NCI-H2171 (cell line): ENCODE data around the gene DEPDC1B.
"Not testable (repeated sequence)": the region's sequence is repeated elsewhere in the genome, so short reads cannot be mapped to it uniquely, and the experiment has no call there.

ENCODE experiments used
- DNase-seq: peaks from one replicate; lab custom pipeline; 2025; lab: John Stamatoyannopoulos, UW

Gene DEPDC1B

DNA sequence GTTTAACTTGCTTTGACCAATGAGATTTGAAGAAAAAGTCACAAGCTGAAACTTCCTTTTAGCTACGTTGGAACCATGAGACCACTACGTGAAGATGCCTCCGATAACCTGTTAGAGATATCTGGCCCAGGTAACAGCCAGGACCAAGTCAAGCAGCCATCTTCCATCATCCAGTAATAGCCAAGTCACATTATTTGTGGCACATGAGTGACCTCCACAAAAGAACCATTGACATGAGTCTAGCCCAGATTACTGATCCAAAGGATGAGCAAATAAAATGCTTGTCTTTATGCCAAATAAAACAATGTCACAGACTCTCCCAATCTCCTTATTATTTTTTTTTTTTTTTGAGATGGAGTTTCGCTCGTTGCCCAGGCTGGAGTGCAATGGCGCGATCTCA, 1.6 kb downstream of the DEPDC1B start:
- DNase-seq: no peak

- no peak for DNase-seq
These were observed 9.6 kb downstream of the DEPDC1B start for GRCh38 chr5:60690326-60690725.

DNA sequence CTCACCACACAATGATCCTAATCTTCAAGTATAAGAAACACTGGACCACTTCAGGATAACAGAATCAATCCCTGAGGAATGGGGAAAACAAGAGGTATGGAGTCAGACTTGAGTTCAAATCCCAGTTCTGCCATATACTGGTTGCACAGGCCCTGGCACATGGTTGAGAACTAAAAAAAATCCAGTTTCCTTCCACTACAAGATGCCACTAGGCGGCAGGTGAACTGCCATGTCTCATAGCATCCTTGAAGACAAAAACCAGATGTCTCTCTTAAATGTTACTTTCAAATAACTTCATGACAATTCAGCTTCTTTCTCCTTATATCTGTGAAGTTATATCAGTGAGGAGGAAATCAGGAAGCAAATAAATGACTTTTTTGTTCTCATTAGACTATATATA, 11.0 kb downstream of the DEPDC1B start:
- no peak for DNase-seq

DNA sequence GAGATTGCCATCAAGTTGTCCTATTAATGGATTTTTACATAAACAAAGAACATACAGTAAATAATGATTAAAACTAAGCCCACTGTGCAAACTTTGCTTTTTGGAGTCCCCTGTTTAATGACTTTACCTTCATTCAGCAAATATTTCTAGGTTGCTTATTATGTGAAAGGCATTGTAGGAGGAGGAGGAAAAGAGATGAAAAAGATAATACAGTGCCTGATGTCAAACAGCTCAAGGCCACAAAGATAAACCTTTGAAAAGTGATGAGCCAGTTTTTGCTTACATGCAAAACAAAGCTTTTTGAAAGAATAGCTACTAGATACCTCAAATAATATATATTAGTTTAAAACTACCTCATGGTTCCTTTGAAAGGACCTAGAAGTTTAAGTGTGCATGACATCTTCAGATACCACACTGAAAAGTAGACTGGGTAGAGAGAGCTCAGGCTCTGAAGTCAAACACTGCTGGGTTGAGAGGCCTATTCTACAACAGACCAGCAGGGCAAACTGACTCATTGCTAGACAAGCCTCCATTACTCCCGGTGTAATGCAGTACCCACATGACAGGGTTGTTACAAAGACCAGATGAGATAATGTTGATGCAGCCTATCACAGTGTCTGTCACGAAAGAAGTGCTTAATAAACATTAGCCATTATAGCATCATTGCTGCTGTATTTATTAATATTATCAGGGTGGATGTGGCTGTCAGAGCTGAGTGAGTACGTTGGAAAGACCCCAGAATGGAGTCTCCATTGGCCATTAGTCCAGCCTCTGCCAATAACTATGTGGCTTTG, 11.8 kb downstream of the DEPDC1B start:
- no peak for DNase-seq

GRCh38 chr5:60686157-60686556, 13.8 kb downstream of the DEPDC1B start:
- no peak for DNase-seq

GRCh38 chr5:60685700-60686099, 14.3 kb downstream of the DEPDC1B start:
- DNase-seq: no peak

- DNase-seq: no peak
These were observed 14.9 kb downstream of the DEPDC1B start for GRCh38 chr5:60685028-60685427.

DNA sequence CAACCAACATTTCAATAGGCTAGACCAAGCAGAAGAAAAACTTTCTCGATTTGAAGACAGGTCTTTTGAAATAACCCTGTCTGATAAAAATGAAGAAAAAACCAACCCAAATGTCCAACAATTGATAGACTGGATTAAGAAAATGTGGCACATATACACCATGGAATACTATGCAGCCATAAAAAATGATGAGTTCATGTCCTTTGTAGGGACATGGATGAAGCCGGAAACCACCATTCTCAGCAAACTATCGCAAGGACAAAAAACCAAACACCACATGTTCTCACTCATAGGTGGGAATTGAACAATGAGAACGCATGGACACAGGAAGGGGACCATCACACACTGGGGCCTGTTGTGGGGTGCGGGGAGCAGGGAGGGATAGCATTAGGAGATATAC, 18.0 kb downstream of the DEPDC1B start:
- DNase-seq: not testable (repeated sequence)

DNA sequence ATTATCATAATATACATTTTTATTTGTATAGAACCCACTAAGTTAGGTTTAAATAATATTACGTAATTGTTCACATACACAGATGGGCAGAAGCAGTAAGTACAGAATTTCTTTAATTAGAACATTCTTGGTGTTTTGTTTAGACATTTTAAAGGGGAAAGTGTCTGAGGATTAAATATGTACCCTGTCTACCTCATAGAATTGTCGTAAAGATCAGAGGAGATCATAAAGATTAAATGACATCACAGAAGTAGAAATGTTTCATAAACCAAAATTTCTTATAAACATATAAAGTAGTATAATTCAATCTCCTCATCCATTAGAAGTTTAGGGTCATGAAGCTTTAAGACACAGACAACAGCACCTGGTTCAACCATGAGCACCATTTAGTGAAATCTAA, 20.1 kb downstream of the DEPDC1B start:
- DNase-seq: no peak

DNA sequence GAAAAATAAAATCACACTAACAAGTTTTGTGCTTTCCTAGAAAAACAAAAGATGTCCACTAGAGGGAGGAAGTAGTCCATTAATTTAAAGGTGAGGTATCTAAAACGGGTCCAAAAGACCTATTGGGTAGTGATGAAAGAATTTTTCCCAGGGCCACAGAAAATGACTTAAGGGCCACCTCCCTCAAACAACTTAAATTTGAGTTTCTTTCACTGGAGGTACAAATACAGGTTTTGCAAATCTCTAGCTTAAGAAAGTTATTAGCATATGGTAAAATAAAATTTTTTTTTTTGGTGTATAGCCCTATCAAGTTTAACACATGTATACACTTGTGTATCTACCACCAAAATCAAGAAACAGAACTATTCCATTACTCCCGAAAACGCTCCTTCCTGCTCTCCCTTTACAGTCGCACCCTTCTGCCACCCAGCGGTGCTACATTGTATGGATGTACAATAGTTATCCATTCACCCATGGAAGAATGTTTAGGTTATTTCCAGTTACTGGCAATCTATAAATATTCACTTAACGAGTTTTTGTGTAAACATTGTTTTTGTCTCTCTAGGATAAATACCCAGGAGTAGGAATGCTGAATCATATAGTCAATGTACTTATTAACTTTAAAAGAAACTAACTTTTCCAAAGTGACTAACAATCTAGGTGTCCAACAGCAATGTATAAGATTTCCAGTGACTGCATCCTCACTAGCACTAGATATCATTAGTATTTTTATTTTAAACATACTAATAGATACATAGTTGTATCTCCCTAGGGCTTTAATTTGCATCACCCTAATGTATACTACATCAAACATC, 21.9 kb downstream of the DEPDC1B start:
- no peak for DNase-seq

GRCh38 chr5:60675286-60675685, 24.7 kb downstream of the DEPDC1B start:
- DNase-seq: no peak

- no peak for DNase-seq
These were observed 25.5 kb downstream of the DEPDC1B start for GRCh38 chr5:60674251-60675069.

DNA sequence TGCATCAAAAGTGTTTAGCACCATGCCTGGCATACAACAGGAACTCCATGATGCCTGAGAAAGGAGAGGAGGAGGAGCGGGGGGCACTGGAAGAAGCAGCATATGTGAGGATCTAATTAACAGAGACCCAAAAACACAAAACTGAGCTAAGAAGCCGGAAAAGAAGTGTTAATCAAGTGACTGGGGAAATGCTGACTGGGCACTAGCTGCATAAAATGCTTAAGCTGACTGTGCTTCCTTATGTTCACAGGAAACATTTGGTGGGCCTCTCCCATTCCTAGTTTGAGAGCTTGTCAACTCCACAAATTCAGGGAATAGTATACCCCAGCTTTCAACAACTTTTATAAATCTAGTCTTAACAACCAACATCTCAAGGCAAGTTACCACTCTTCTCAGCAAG, 26.6 kb downstream of the DEPDC1B start:
- DNase-seq: no peak

- no peak for DNase-seq
These were observed 27.2 kb downstream of the DEPDC1B start for GRCh38 chr5:60672693-60673264.

GRCh38 chr5:60671899-60672692, 27.9 kb downstream of the DEPDC1B start:
- DNase-seq: no peak

DNA sequence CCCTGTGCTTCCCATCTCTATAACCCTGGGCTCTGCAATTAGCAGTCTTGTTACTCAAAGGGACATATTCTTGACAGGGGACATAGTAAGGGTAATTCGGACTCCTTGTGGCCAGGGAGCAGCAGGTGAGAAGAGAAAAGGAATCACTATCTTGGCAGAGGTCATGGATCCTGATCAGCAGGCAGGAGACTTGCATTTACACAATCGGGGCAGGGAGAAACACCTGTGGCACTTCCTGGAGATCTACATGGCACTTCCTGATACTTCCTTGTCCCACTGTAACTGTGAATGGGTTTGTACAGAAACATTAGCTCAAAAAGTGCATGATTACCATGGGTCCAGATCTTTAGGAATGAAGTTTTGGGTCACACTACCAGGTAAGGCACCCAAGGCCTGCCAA, 29.2 kb downstream of the DEPDC1B start:
- no peak for DNase-seq

DNA sequence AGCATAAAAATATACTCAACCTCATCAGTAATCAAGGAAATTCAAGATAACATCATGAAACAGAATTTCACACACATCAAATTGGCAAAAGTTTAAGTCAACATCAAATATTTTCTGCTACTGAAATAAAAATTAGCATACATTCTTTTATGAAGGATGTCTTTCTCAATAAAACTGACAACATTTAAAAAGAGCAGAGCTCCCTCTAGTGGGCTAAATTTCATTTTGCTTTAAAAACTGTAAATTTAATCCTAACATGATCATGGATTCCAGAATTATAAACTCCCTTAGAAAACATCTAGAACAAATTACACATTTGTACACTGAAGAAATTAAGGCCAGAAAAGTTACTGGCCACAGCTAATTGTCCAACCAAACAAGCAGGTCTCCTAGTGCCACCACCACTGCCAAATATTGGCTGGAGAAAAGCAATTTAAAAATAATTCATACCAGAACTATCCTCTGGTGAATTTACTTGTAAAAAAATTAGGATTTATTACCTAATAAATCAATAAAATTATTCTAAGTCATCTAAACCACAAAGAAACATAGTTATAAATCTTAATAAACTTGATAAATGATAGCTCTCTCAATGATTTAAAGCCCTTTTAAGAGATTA, 31.2 kb downstream of the DEPDC1B start:
- DNase-seq: no peak

GRCh38 chr5:60651872-60652620, 47.9 kb downstream of the DEPDC1B start:
- DNase-seq: no peak

DNA sequence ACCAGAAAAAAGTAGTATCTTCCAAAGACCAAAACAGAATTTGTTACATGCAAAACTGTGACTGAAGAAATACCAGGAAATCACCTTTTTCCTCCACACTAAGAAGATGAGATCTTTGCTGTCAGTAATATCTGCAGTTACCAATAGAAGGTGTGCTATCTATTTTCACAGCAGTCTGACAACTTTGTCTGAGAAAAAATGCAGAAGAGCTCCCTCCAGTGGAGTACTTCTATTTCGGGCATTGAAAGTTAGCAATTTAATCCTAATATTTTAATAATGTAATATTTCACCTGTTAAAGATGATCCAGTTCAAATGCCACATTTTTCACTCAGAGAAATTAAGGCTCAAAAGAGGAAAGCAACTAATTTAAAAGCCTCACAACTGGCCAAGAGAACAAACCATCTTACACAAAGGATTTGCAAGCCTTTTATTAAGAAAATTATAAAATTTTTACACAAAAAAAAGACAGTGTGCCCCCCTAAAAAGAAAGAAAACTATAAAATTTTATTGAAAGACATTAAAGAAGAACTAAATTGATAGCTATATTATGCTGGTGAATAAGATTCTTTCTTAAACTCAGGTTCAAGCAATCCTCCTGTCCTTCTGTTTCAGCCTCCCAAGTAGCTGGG, 50.6 kb downstream of the DEPDC1B start:
- DNase-seq: no peak

- no peak for DNase-seq
These were observed 51.8 kb downstream of the DEPDC1B start for GRCh38 chr5:60648175-60648574.
